ENCODE measurements around the gene ANKRD39. TPM values are rescaled to one million over a fixed set of nuclear protein-coding genes. Genes with fewer than 3 reads are reported as not detected.

Gene ANKRD39
- total RNA-seq = 5.5 and 5.9 TPM in 2 replicates

DNA sequence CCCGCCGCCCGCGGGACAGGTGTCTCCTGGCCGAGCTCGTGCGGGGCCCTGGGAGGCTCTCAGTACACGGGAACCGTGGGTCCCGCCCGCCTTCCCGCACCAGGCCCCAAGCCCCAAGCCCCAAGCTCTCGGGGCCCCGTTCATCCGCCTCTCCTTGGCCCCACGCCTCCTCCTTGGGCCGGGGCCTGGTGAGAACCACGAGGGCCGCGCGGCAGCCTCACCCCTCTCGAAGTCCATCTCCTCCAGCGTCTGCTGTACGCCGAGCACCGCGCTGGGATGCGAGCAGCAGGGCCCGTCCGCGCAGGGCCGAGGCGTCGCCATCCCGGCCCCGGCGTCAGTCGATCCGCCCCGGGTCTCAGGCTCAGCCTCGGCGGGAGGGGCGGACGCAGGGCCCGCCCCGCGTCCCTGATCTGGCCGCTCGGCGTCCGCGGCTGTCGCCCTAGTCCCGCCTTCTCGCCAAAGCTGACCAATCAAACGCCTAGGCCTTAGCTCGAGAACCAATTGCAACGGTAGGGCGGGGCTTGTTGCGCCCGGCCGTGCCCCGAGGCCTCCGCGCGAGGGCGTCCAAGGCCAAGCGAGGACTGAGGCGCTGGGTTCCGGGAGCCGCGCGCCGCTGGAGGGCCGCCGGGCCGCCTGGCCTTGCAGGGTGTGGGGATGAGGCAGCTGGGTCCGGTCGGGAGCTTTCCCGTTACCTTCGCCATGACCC lies at the start of gene ANKRD39:
TSS of gene ANKRD39 (minus strand) at position 350 of the 706 bp plus-strand sequence. CDS start at position 321, 29 bp downstream.

GRCh38 chr2:96869822-96870625 lies 12.2 kb upstream of the ANKRD39 start, which contains the start of gene SEMA4C:
TSS of gene SEMA4C (minus strand) at chr2:96870080. CDS start at chr2:96867886, 2,194 bp downstream.

GRCh38 chr2:96843538-96844268 lies 14.1 kb downstream of the ANKRD39 start, which contains the start of gene ANKRD23:
TSS of gene ANKRD23 (minus strand) at chr2:96844021. CDS start at chr2:96843992, 29 bp downstream.

DNA sequence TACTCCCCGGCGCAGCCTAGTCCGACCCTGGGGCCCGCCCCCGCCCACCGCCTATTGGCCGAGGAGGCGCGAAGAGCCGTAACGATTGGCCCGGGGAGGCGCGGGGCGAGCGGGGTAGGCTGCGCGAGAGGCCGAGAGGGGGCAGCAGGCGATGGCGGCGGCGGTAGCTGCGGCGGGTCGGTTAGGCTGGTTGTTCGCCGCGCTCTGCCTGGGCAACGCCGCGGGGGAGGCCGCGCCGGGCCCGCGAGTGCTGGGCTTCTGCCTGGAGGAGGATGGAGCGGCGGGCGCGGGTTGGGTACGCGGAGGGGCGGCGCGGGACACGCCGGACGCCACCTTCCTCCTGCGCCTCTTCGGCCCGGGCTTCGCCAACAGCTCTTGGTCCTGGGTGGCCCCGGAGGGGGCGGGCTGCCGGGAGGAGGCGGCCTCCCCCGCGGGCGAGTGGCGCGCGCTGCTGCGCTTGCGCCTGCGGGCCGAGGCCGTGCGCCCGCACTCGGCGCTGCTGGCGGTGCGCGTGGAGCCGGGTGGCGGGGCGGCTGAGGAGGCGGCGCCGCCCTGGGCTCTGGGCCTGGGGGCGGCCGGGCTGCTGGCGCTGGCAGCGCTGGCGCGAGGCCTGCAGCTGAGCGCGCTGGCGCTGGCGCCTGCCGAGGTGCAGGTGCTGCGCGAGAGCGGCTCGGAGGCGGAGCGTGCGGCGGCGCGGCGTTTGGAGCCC lies 41.5 kb downstream of the ANKRD39 start, which contains the start of gene CNNM3:
TSS of gene CNNM3 (plus strand) at position 142 of the 709 bp plus-strand sequence. CDS start at position 152, 10 bp downstream.

Other genes starting within 250 kb of the ANKRD39 start
- 32.5 and 36.5 TPM in 2 replicates for gene KANSL3, start 219.7 kb downstream of the ANKRD39 start, total RNA-seq
- 0.76 and 0.78 TPM in 2 replicates for gene FER1L5, start 215.3 kb downstream of the ANKRD39 start, total RNA-seq
- gene LMAN2L, start 118.0 kb downstream of the ANKRD39 start, total RNA-seq = 32.1 and 32.5 TPM in 2 replicates
- 4.4 and 5.0 TPM in 2 replicates for gene CNNM4, start 97.1 kb downstream of the ANKRD39 start, total RNA-seq
- 11.3 and 11.5 TPM in 2 replicates for gene CNNM3, start 41.7 kb downstream of the ANKRD39 start, total RNA-seq
- gene ANKRD23, start 14.0 kb downstream of the ANKRD39 start, total RNA-seq = 1.7 TPM in 2 replicates
- gene SEMA4C, start 12.1 kb upstream of the ANKRD39 start, total RNA-seq = 22.4 and 27.3 TPM in 2 replicates
- gene FAM178B, start 128.6 kb upstream of the ANKRD39 start, total RNA-seq = not detected in 2 replicates
- gene FAHD2B, start 236.9 kb upstream of the ANKRD39 start, total RNA-seq = 3.7 and 7.4 TPM in 2 replicates